ENCODE measurements around the gene CAMTA1.
A peak's percentile ranks its signal among the peaks of the same experiment; 100 is the strongest.
"Not testable (repeated sequence)": the region's sequence is repeated elsewhere in the genome, so short reads cannot be mapped to it uniquely, and the experiment has no call there.

CAMTA1 gene

DNA sequence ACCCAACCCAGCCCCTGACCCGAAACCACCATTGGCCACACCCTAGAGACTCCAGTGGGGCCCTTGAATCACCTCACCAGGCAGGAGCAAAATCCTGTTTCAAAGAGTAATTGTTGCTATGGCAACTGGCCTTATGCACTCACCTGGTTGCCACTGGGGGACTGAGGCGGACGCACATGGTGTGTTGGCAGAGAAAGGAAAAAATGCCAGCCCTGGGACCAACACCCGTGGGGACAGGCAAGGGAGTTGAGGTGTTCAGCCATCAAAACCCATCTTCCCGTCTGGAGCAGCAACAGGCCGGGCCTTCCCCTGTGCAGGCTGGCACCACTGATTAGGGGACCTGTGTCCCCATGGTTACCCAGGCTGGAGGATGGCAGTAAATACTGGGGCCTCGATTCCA lies 590.1 kb downstream of the CAMTA1 start:
- no peak overlapping the region for H3K4me3 ChIP-seq (ENCODE audit: control insufficient read depth, low read depth, low read length)
- no peak for DNase-seq (ENCODE audit: low read depth)
- TF ChIP-seq, protein P1, sequence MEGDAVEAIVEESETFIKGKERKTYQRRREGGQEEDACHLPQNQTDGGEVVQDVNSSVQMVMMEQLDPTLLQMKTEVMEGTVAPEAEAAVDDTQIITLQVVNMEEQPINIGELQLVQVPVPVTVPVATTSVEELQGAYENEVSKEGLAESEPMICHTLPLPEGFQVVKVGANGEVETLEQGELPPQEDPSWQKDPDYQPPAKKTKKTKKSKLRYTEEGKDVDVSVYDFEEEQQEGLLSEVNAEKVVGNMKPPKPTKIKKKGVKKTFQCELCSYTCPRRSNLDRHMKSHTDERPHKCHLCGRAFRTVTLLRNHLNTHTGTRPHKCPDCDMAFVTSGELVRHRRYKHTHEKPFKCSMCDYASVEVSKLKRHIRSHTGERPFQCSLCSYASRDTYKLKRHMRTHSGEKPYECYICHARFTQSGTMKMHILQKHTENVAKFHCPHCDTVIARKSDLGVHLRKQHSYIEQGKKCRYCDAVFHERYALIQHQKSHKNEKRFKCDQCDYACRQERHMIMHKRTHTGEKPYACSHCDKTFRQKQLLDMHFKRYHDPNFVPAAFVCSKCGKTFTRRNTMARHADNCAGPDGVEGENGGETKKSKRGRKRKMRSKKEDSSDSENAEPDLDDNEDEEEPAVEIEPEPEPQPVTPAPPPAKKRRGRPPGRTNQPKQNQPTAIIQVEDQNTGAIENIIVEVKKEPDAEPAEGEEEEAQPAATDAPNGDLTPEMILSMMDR (conservative IDR thresholded peaks at IDR 0.05; ENCODE audit: control insufficient read depth, insufficient read depth, low read depth, low read length) = no peak

DNA sequence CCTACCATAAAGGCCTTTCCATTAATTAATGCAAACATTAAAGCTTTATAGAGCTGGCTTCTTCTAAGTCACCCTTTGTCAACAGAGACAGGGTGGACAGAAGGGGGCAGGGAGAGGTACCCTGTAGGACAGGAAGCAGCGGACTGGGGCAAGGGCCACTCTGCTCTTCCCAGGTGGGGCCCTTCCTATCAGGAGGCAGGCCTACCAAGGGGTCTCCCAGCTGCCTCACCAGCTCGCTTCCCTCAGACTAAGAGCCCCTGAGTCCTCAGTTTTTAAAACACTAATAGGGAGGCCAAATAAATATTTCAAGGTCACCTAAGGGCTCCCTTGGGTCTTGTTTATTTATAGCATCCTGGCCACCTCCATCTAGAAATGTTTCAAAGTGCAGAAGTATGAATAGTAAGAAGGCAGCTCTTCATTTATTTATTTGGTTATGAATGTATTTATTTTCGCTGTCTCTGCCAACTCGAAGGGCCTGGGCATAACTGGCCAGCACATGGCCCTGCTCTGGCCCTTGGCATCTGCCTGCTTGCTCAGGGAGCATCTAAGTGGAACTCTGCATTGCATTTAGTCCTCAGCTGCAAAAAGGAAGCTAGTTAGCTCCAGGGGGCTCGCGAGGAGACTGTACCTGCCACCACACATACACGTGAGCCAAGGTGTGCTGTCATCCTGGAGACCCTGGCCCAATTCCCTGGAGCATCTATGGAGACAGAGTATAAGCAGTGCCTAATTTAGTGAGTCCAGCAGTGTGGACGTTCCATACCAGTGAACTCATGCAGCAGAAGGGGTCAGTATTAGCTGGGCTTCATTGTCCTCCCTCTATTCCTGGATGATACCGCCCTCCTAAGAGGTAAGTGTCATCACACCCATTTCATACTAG lies 590.8 kb downstream of the CAMTA1 start:
- TF ChIP-seq, protein P1 (conservative IDR thresholded peaks at IDR 0.05; ENCODE audit: control insufficient read depth, insufficient read depth, low read depth, low read length) = no peak
- no peak overlapping the region for H3K4me3 ChIP-seq (ENCODE audit: control insufficient read depth, low read depth, low read length)
- DNase-seq (ENCODE audit: low read depth) = no peak

DNA sequence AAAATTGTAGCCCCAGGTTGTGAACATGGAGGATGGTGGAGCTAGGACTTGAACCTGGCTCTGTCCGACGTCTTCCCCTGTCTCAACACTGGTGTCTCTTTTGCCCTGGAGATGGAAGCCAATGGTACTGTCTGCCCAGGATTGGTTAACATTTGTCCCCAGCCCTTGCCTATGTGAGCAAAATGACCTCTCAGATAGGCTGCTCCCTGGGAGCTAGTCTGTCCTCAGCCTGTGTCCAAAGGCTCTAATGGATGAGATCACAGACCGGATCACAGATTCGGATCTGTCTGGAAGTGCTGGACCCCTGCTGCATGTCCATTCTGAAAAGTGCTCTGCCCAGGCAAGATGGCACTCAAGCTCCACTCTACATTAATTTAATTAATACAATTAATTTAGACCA lies 591.4 kb downstream of the CAMTA1 start:
- H3K4me3 ChIP-seq (ENCODE audit: control insufficient read depth, low read depth, low read length) = no peak overlapping the region
- DNase-seq (ENCODE audit: low read depth) = no peak
- TF ChIP-seq, protein P1 (conservative IDR thresholded peaks at IDR 0.05; ENCODE audit: control insufficient read depth, insufficient read depth, low read depth, low read length) = no peak

DNA sequence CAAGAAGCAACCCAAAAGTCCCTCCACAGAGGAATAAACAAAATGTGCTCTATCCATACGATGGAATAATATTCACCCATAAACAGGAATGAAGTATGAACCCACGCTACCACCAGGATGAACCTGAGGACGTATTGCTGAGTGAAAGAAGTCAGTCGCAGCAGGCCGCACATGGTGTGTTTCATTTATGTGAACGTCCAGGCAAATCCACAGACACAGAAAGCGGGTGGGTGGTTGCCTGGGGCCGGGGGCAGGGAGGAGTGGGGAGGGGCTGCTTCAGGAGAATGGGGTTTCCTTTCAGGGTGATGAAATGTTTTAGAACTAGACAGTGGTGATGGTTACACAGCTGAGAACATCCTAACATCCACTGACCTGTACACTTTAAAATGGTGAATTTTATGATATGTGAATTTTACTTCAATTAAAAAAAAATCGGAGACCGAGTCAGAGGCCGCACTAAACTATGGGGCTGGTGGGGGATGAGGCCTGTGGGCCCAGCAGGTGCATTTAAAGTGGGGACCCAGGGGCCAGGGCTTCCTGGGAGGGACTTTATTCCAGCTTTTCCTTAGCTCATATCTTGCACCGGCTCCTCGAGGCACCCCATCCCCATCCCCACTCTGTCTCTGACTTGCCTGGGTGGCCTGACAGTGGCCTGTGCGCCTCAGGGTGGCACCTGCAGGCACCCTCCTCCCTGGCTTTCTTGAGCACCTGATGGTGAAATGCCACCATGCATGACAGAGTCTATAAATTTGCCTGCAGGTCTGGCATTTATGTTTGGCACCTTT lies 593.3 kb downstream of the CAMTA1 start:
- DNase-seq (ENCODE audit: low read depth) = no peak
- H3K4me3 ChIP-seq (ENCODE audit: control insufficient read depth, low read depth, low read length) = no peak overlapping the region
- TF ChIP-seq, protein P1 (conservative IDR thresholded peaks at IDR 0.05; ENCODE audit: control insufficient read depth, insufficient read depth, low read depth, low read length) = no peak

DNA sequence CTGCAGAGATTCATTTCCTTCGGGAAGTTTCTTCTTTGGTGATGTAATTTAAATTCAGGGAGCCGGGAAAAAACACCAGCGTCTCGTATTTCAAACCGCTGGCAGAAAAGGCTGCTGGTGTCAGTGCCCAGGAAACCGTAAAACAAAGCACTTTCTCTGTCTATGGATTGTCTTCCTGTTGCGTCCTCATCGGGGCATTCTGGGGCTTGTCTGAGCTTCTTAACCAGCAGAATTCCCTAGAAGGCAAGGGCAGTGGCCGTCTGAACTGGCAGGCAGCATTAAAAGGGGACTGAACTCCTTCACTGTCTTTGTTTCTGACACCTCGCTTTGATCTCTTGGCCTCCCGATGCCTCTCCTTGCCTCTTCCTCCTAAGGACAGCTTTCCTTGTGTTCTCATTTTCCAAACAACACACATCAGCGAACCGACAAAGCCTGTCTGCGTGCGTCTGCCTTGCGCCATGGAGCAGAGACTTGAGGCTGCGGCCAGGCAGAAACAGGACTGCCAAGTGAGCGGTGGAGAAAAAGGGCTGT lies 594.3 kb downstream of the CAMTA1 start:
- DNase-seq (ENCODE audit: low read depth) = peak; percentile 59
- TF ChIP-seq, protein P1 (conservative IDR thresholded peaks at IDR 0.05; ENCODE audit: control insufficient read depth, insufficient read depth, low read depth, low read length) = no peak
- no peak overlapping the region for H3K4me3 ChIP-seq (ENCODE audit: control insufficient read depth, low read depth, low read length)

DNA sequence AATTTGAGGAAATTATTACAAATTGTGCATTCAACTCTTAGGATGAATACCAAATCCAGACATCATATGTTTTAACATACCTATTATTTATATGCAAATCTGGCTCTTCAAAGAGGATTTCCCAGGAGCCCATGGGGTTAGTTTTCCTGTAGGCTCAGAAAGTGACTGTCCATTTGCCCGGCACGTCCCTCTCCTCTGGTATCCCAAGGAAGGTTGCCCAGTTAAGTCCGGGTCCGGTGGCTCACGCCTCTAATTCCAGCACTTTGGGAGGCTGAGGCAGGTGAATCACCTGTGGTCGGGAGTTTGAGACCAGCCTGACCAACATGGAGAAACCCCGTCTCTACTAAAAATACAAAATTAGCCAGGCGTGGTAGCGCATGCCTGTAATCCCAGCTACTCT lies 594.8 kb downstream of the CAMTA1 start:
- DNase-seq (ENCODE audit: low read depth); H3K4me3 ChIP-seq (ENCODE audit: control insufficient read depth, low read depth, low read length): not testable (repeated sequence)

DNA sequence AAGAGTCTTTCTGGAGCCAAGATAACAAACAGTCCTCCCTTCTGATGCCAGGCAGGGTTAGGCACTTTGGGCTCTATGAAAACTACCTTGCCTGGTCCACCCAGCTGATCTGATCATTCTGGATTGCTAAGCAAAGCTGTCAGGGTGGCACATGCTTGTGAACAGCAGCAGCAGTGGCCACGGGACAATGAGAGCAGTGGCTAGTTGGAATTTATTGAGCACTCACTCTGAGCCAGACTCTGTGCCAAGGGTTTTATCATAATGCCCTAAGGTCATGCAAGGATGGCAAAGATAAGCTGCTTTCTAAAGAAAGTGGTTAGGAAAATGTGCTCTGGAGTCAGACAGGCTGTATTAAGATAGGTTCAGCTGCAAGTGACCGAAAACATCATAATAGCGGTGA lies 595.5 kb downstream of the CAMTA1 start:
- TF ChIP-seq, protein P1 (conservative IDR thresholded peaks at IDR 0.05; ENCODE audit: control insufficient read depth, insufficient read depth, low read depth, low read length) = no peak
- DNase-seq (ENCODE audit: low read depth) = no peak

DNA sequence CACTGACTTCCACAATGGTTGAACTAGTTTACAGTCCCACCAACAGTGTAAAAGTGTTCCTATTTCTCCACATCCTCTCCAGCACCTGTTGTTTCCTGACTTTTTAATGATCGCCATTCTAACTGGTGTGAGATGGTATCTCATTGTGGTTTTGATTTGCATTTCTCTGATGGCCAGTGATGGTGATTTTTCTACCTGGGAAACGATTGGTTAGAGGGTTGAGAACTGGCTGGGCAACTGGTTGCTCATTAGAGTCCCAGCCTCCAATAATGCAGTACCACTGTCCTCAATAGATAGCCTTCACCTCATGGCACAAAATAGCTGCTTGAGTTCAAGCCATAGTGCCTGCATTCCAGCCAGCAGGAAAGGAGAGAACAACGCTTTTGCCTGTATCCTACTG lies 596.5 kb downstream of the CAMTA1 start:
- H3K4me3 ChIP-seq (ENCODE audit: control insufficient read depth, low read depth, low read length); DNase-seq (ENCODE audit: low read depth): not testable (repeated sequence)

More for the DNA sequence above, 595.5 kb downstream of the CAMTA1 start:
- no peak overlapping the region for H3K4me3 ChIP-seq (ENCODE audit: control insufficient read depth, low read depth, low read length)

Data from fibroblast of mammary gland (primary cell).